Panc1 (cell line): ENCODE results near the gene EXOSC3.

ENCODE experiments used
- TCF7L2 ChIP-seq: IDR thresholded peaks from 2 replicates; pipeline ENCODE4 v1.6.1; 2011; ENCODE audit warnings: mild to moderate bottlenecking, low read depth, low read length, inconsistent platforms
- TF ChIP-seq, protein P1 (sequence below): fragments of 450-650 bp; IDR thresholded peaks from 2 replicates; pipeline ENCODE4 v1.5.1; 2017; ENCODE audit warnings: mild to moderate bottlenecking

DNA sequence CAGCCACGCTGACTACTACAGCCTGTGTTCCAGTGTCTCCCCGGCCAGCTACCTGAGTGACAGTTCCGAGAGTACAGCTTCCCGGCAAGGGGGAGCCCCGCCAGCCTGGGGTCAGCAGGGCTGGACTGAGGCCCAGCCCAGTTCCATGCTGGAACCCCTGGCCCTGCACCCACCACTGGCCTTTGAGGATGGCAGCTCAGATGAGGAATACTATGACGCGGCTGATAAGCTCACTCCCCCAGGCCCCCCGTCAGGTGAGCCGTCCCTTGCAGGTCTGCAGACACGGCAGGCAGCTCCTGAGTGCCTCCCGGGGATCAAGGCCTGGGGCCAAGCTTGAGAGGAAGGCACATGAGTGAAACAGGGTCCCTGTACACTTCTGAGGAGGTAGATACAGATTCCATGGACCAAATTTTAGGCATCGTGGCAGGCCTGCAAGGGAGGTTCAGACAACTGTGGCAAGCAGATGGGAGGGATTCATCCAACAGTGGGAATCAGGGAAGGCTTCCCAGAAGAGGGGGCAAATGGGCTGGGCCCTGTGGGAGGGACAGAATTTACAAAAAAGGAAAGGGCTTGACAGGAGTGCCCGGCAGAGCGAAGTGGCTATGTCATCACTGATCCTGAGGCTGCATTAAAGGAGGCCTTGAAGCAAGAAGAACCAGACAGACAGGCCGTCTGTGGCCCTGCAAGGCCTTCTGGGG, 44.1 kb downstream of the EXOSC3 start:
- TF ChIP-seq, protein P1, sequence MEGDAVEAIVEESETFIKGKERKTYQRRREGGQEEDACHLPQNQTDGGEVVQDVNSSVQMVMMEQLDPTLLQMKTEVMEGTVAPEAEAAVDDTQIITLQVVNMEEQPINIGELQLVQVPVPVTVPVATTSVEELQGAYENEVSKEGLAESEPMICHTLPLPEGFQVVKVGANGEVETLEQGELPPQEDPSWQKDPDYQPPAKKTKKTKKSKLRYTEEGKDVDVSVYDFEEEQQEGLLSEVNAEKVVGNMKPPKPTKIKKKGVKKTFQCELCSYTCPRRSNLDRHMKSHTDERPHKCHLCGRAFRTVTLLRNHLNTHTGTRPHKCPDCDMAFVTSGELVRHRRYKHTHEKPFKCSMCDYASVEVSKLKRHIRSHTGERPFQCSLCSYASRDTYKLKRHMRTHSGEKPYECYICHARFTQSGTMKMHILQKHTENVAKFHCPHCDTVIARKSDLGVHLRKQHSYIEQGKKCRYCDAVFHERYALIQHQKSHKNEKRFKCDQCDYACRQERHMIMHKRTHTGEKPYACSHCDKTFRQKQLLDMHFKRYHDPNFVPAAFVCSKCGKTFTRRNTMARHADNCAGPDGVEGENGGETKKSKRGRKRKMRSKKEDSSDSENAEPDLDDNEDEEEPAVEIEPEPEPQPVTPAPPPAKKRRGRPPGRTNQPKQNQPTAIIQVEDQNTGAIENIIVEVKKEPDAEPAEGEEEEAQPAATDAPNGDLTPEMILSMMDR = no peak
- TF ChIP-seq TCF7L2 = no peak
